ENCODE results near the gene A1BG.
A peak's percentile ranks its signal among the peaks of the same experiment; 100 is the strongest.
"Not testable (repeated sequence)": the region's sequence is repeated elsewhere in the genome, so short reads cannot be mapped to it uniquely, and the experiment has no call there.

Gene A1BG

DNA sequence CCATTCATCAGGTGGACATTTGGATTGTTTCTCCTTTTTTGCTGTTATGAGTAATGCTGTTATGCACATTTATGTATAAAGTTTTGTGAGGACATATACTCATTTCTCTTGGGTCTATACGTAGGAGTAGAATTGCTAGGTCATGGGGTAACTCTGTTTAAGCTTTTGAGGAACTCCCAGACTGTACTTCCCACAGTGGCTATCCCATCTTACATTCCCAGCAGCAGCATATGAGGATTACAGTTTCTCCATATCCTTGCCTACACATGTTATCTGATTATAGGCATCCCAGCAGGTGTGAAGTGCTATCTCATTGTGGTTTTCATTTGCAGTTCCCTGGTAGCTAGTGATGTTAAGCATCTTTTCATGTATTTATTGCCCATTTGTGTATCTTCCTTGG, 20.6 kb downstream of the A1BG start:
- DNase-seq = no peak

- DNase-seq = no peak
Measured at GRCh38 chr19:58330458-58330857, 22.8 kb downstream of the A1BG start.

DNA sequence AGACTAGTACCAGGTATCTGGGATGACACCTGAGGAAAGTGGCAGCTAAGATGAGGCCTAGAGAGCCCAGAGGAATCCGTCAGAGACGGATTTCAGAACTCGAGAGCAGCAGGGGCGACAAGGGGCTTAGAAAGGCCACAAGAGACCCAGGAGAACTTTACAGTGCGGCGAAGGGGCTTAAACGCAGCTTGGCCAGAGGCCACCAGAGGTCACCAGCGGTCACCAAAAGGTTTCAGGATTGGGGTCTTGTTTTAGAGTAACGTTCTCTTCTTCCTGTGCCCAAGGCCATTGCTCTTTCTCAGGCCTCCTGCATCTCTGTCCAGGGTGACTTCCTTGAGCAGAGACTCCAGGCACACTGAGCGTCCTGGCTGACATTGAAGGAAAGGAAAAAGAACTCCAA, 24.3 kb downstream of the A1BG start:
- no peak for DNase-seq

- DNase-seq = peak; percentile 90
Measured at GRCh38 chr19:58326914-58327726, 26.2 kb downstream of the A1BG start, which contains the start of gene ZSCAN22. ZSCAN22 (plus strand) TSS chr19:58326994; CDS start chr19:58334803, 7,809 bp downstream.

GRCh38 chr19:58326501-58326913, 26.8 kb downstream of the A1BG start:
- DNase-seq = no peak

GRCh38 chr19:58325311-58326022, 27.8 kb downstream of the A1BG start:
- no peak for DNase-seq

- DNase-seq = no peak
Measured at GRCh38 chr19:58319241-58319640, 34.1 kb downstream of the A1BG start.

DNA sequence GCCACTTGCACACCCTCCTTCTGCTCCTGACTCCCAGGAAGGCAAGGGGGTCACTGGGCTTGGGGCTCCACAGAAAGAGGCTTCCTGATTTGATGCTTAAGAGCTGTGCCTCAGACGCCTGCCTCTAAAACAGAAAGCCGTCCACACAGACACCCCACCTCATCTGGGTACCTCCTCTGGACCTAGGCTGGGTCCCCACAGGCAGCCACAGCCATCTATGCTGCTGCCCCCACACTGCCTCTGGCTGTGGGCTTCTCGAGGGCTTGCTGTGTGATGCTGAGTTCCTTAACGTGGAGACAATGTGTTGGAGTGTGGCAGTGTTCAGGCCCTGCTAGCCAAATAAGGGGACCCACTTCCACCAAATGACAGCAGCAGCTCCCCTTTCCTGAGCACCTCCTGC, 35.0 kb downstream of the A1BG start:
- no peak for DNase-seq

DNA sequence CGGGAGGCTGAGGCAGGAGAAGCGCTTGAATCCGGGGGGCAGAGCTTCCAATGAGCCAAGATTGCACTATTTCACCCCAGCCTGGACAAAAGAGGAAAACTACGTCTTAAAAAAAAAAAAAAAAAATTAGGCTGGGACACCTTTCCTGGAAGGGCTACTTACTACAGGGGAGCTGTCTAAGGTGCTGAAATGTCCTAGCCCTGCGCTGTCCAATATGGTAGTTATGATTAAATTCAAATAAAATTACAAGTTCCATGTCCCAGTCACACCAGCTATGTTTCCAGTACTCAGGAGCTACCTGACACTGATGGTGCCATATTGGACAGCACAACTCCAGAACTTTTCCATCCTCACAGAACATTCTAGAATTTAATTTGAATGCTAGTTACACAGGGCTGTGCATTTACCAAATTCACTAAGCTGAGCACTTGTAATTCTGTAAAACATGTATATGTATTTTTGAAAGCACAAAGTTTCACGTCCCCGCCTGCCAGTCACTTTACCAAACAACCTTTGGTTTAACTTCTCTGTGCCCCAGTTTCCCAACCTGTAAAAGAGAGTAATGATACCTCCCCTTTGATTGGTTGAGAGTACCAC, 35.7 kb downstream of the A1BG start:
- no peak for DNase-seq

DNA sequence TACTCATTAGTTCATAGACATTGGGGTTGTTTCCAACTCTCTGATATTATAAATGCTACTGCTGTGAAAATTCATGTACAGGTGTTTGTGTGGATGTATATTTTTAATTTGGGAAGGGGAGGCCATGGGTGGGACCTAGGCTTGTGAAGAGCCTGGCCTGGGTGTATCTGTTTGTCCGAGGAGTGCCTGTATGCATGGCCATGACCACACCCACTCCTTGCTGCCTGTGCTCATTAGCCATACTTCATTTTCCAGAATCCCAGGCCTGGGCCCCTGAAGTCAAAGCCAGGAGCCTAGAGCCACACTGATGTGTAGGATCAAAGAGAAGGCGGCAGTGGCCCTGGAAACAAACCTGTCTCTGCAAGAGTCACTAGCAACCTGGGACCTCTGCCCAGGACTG, 37.7 kb downstream of the A1BG start:
- no peak for DNase-seq

- DNase-seq = no peak
Measured at GRCh38 chr19:58311345-58311865, 41.9 kb downstream of the A1BG start.

DNA sequence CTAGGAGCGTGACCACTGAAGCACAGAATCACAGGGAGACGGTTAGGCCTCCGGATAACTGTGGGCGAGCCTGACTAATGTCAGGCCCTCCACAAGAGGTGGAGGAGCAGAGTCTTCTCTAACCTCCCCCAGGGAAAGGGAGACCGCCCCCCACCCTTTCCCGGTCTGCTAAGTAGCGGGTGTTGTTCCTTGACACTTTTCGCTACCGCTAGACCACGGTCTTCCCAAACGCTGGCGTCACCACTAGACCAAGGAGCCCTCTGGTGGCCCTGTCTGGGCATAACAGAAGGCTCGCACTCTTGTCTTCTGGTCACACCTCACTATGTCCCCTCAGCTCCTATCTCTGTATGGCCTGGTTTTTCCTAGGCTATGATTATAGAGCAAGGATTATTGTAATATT, 42.6 kb downstream of the A1BG start:
- not testable (repeated sequence) for DNase-seq

GRCh38 chr19:58307736-58308135, 45.6 kb downstream of the A1BG start:
- no peak for DNase-seq

DNA sequence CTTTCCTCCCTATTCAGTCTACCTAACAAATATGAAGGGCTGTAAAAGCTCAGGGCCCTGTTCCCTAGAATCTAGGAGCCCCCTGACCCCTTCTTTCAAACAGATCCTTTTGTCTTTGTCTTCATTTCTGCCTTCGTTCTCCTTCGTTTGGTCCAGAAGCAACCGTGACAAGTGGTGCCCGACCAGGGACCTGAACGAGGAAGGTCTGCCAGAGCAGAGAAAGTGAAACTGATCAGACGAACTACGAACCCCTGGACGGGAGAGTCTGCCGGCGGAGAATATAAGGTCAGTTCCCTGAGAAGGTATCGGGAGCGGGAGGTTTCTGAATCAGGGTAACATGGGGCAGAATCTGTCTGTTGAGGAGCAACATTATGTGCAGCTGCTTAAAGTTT, 47.4 kb downstream of the A1BG start:
- DNase-seq = no peak

DNA sequence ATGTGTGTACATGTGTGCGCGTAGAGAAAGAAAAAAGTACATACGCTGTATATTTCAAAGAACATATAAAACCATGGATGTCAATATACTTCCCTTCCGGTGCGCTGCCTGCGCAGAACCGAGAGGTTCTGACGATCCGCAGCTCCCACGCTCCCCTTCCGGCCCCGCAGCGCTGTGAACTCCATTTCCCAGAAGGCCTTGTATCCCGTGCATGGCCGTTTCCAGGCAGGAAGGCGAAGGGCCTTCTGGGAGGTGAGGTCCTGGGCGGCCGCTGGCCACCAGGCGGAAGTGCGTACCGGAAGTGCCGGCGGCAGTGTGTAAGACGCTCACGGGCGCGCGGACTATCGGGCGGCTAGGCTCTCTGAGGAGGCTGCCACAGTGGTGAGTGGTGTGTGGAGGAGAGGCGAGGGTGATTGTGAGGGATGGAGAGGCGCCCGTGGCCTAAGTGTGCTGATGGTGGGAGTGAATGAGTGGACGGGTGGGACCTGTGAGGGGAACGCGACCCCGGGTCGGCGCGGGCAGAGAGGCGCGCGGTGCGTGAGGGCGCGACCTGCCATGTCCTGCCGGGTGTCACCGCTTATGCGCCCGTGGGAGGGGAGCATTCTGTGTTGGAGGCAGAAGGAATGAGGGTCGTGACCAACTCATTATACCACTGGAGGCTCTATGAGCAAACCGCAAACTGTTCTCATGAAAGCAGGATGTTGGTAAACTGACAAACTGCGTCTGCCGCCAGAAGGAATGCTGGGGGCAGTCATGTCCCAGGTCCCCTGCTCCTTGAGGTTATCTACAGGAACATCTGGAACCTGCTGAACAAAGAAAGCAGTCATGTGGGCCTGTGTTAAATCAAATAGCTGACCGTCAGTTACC, 48.0 kb downstream of the A1BG start, which contains the start of gene ERVK3-1:
Gene ERVK3-1 (plus strand): TSS at position 313 of the 867 bp plus-strand sequence. CDS start 6,792 bp downstream, outside the sequence.
- peak; percentile 91 for DNase-seq

- no peak for DNase-seq
Measured at GRCh38 chr19:58304748-58305064, 48.6 kb downstream of the A1BG start.

DNA sequence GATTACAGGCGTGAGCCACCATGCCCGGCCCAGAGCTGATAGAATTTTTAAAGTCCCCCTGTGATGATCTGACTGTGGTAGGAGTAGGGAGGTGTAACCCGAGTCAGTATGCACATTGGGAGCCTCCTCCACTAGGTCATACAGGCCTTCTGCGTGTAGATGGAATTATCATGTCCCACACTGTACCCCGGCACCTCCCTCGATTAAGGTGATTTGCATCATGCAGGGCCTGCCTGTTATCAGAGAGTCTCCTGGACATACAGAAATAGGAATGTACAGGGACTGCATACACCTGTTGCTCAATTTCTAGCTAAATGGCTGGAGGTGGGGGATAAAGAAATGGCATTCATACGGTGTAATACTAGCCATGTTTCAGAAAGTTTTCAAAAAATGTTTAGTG, 49.0 kb downstream of the A1BG start:
- no peak for DNase-seq

DNA sequence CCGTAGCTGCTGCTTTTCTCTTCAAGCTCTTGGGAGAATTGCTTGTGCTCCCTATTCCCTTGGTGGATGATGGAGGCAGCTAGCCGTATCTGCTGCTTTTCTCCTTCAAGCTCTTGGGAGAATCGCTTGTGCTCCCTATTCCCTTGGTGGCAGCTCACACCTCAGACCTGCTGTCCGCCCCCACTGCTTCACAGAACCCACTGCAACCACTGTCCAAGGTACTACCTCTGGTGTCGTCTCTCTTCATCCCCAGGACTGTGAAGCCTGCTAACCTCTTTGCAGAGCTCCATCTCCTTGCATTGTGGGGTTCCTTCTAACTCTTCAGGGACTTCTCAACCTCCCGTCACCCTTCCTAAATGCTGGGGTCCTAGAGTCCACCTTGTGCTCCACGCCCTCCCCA, 52.7 kb downstream of the A1BG start:
- no peak for DNase-seq

GRCh38 chr19:58296104-58296503, 57.2 kb downstream of the A1BG start:
- no peak for DNase-seq

Measured in NCI-H526 treated with DMSO at 0.1 percent for 48 hours (cell line).